GM19438 (cell line): ENCODE results near the gene ENPP4.

ENCODE experiments used
- ATAC-seq: cut with Tn5 transposase; IDR thresholded peaks from one replicate; pipeline ENCODE4 v1.9.1; 2021; ENCODE audit warnings: low read depth; ENCODE audit not compliant: unreplicated experiment

Gene ENPP4

DNA sequence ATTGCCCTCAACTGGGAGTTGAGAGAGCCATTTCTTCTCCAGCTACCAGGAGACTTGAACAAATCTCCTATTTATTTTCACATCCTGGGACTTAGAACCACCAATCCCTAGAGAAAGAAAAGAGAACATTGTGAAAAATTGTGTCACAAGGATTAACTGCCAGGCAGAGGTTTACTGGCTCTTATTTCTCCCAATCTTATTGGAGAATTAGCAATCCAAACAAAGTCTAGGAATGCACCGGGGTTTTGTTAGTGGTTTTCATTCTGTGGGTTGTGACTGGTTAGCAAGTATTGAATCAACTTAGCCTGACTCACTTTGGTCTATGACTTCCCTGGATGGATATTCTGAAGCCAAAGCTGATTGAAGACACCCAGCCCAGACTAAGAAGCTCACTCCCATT is 62.2 kb downstream of the ENPP4 start:
- ATAC-seq: no peak
